ENCODE measurements around the gene ZFPL1.

- TF ChIP-seq CTCF (conservative IDR thresholded peaks at IDR 0.05) (no peak), ZFX (IDR thresholded peaks at IDR 0.05) (no peak)
These were observed 30.1 kb upstream of the ZFPL1 start for GRCh38 chr11:65053827-65054508.

Data from C4-2B (cell line).